Stimulated activated CD8-positive, alpha-beta memory T cell treated with anti-CD3 and anti-CD28 coated beads, Interleukin-15, amount 100 ng/mL, for 1 hour (primary cell): ENCODE results near the gene SNAPC1.

Source experiments
- DNase-seq: peaks from one replicate; pipeline ENCODE4 v3.0.0-alpha.2; 2020; ENCODE audit warnings: low read depth

The SNAPC1 gene

GRCh38 chr14:61812347-61813095 lies 50.3 kb downstream of the SNAPC1 start, which contains the start of gene SYT16:
SYT16 (plus strand) TSS chr14:61812703.
- DNase-seq, result no peak

GRCh38 chr14:61813096-61813606 lies 50.9 kb downstream of the SNAPC1 start:
- DNase-seq, result no peak

GRCh38 chr14:61822458-61822857 lies 60.2 kb downstream of the SNAPC1 start:
- DNase-seq, result no peak

GRCh38 chr14:61832783-61833182 lies 70.6 kb downstream of the SNAPC1 start:
- no peak for DNase-seq

- no peak for DNase-seq
Measured at GRCh38 chr14:61836184-61836583, 74.0 kb downstream of the SNAPC1 start.

GRCh38 chr14:61836807-61837206 lies 74.6 kb downstream of the SNAPC1 start:
- no peak for DNase-seq

- DNase-seq, result peak; percentile 46
Measured at GRCh38 chr14:61837336-61838229, 75.4 kb downstream of the SNAPC1 start.

- no peak for DNase-seq
Measured at GRCh38 chr14:61838661-61839245, 76.5 kb downstream of the SNAPC1 start.

GRCh38 chr14:61839507-61839906 lies 77.3 kb downstream of the SNAPC1 start:
- no peak for DNase-seq

GRCh38 chr14:61841145-61841544 lies 78.9 kb downstream of the SNAPC1 start:
- no peak for DNase-seq
